Testis (tissue), 2 donors: ENCODE measurements around the gene PLCB1.

ENCODE experiments used
- POLR2A ChIP-seq: fragments of 450-650 bp; IDR thresholded peaks from one replicate; pipeline ENCODE4 v1.6.1; 2017; ENCODE audit warnings: antibody characterized with exemption, mild to moderate bottlenecking, moderate library complexity
- TF ChIP-seq, protein P1 (sequence below), 3 experiments: fragments of 450-650 bp in 2 of 3; fragments of 200-600 bp in 1 of 3; sonication (generic) in 1 of 3; IDR thresholded peaks; one replicate each; pipeline ENCODE4 v1.5.1; 2016 to 2019; ENCODE audit warnings: antibody characterized with exemption in 3 of 3, mild to moderate bottlenecking in 2 of 3, moderate library complexity in 1 of 3

DNA sequence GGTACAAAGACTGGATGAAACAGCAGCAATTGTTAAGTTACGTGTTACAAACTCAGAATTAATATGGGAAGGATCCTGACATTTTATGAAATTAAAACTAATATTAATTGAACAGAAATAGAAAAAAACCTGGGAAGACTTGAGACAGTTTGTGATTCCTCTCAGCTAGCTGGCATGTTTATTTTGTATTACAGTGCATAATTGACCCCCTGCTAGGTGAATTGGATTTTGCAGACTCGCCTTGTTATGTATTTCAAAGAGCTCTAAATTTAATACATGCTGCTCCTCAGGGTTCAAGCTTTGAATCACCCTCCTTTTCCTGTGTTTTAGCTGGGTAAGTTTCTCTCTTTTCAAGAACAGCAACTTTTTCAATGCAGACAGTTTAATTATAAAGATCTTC lies 339.4 kb downstream of the PLCB1 start:
- no peak for TF ChIP-seq POLR2A
- TF ChIP-seq, protein P1, sequence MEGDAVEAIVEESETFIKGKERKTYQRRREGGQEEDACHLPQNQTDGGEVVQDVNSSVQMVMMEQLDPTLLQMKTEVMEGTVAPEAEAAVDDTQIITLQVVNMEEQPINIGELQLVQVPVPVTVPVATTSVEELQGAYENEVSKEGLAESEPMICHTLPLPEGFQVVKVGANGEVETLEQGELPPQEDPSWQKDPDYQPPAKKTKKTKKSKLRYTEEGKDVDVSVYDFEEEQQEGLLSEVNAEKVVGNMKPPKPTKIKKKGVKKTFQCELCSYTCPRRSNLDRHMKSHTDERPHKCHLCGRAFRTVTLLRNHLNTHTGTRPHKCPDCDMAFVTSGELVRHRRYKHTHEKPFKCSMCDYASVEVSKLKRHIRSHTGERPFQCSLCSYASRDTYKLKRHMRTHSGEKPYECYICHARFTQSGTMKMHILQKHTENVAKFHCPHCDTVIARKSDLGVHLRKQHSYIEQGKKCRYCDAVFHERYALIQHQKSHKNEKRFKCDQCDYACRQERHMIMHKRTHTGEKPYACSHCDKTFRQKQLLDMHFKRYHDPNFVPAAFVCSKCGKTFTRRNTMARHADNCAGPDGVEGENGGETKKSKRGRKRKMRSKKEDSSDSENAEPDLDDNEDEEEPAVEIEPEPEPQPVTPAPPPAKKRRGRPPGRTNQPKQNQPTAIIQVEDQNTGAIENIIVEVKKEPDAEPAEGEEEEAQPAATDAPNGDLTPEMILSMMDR (IDR thresholded peaks at IDR 0.05), result no peak
